Hepatic stellate cell (primary cell): ENCODE data around the gene TEDDM1.
A peak's percentile ranks its signal among the peaks of the same experiment; 100 is the strongest.
"Not testable (repeated sequence)": the region's sequence is repeated elsewhere in the genome, so short reads cannot be mapped to it uniquely, and the experiment has no call there.

ENCODE experiments used
- DNase-seq: peaks from one replicate; pipeline ENCODE4 v3.0.0; 2011; ENCODE audit warnings: low spot score

Gene TEDDM1, protein sequence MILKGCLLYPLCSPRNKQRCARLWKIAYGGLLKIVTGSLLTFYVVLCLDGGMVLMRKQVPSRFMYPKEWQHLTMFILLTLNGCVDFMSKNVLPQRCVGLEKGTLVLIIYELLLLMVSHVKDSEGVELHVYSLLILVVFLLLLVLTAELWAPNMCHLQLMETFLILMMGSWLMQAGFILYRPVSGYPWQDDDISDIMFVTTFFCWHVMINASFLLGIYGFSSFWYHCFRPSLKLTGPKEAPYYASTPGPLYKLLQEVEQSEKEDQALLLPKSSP

DNA sequence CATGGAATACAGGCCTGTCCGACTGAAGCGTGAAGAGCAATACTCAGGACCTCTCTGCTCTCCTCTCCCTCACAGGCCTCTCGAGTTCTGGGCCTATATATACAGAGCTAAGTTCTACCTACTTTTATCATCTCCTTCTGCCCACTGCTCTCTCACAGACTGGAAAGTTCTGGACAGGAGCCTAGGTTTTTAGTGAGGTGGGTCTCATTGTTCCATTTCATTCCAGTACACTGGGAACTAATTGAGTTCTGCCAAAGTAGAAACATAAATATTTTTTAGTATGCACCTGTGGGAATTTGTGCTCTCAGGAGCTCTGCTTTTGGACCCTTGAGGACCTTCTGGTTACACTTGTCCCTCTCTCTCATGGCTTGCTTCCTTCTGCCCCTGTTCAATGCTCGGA is at the start of gene TEDDM1:
TEDDM1 (minus strand) TSS at position 101 of the 400 bp plus-strand sequence. CDS start 182 bp downstream, outside the sequence.
- DNase-seq = no peak

DNA sequence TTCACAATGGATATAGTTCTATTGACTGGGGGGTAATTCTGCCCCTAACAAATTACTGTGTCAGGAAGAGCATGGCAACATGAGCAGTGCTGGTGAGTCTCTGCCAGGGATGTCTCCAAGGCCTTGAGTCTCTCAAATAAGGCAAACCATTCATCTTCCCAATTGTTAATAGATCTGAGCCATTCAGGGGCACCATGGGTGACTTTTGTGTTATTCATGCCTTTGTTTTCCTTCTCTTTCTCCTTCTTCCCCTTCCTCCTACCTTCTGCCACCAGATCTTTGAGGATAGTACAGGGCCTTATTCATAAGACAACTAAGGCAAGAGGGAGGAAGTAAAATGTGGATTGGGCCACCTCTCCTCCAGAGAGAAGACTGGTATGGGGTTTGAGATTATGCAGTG is 49.6 kb upstream of the TEDDM1 start, which contains the start of gene RGSL1:
RGSL1 (plus strand) TSS at position 60 of the 400 bp plus-strand sequence; CDS start at position 80, 20 bp downstream.
- DNase-seq = no peak

DNA sequence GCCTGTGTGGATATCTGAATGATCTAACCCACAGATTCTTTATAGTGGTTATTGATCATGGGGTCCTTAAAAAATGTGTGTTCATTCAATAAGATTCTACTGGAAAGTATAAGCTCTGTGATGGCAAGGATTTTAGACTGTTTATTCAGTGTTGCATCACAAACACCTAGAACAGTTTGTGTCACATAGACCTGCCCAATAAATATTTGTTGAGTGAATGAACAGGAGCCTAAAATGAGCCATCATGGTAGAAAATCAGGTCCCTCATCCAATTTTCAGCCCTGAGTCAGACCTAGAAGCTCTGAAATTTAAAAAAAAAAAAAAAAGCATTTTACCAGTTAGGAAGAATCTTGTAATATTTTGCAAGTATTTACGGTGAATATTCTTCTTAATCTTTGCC is 47.2 kb upstream of the TEDDM1 start:
- DNase-seq = no peak

DNA sequence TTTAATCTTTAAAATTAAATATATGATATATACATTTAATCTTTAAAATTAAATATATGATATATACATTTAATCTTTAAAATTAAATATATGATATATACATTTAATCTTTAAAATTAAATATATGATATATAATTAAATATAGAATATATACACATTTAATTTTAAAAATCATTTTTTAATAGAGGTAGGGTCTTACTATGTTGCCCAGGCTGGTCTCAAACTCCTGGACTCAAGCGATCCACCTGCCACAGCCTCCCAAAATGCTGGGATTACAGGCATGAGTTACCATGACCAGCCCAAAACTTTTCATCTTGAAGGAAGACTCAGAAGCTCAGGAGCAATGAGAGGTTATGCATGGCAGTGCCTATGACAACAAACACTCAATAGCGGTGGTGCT is 46.7 kb upstream of the TEDDM1 start:
- DNase-seq = not testable (repeated sequence)

DNA sequence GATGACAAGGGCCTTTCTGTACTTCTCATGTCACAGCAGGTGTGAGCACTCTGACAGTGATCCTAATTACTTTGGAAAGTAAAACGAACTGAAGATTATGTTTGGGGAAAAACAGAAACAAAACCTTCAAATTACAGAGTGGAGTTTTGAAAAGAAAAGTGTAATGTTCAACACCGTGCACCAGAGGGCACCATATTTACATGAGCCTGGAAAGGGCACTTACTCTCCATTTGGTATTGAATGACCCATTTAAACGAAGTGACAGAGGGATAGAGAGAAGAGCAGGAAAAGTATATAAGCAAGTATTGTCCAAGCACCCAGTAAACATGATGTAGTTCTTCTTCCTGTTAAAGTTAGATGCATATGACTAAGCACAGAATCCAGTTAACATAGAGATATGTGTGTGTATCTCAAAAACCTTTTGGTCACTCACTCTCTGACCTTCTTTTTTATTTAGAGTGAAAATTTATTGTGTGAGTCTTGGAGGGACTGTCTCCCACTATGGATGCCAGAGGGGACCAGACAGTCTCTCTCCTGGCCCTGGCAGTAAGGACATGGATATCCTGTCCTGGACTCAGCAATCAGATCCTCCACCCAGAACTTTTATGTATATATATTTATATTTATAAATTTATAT is 45.7 kb upstream of the TEDDM1 start:
- peak; percentile 54 for DNase-seq

DNA sequence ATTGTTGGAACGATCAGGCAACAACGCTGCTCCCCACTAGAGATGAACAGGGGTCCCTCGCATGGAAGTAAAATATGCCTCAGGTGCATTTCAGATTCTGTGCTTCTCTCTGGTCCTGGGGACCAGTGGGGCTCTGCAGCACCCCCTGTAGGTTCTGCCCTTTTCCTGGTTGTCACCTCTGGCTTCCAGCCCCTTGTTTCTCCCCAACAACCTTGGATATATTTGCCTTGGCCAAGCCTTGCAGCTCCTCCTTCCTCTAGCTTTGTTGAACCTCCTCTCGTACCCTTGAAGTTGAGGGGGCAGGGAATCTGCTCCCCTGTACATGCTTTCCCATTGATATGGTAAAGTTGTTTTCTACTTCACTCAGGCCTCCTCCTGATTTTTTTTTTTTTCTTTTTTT is 44.0 kb upstream of the TEDDM1 start:
- no peak for DNase-seq

- no peak for DNase-seq
These were observed 41.9 kb upstream of the TEDDM1 start for GRCh38 chr1:182442333-182442732.

- no peak for DNase-seq
These were observed 41.3 kb upstream of the TEDDM1 start for GRCh38 chr1:182441719-182442118.

DNA sequence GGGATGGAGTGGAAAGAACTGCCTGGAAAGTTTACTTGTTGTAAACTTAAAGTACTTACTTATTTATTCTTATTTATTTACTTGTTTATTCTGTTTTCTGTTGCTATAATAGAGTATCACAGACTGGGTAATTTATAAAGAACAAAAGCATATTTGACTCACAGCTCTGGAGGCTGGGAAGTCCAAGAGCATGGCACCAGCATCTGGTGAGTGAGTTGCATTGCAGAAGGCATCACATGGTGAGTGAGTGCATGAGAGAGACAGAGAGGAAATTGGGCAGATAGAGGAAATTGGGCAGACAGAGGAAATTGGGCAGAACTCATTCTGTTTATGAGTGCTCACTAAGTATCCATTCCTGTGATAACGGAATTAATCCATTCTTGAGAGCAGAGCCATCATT is 37.9 kb upstream of the TEDDM1 start:
- DNase-seq = no peak

- DNase-seq = no peak
These were observed 33.1 kb upstream of the TEDDM1 start for GRCh38 chr1:182433580-182433979.

DNA sequence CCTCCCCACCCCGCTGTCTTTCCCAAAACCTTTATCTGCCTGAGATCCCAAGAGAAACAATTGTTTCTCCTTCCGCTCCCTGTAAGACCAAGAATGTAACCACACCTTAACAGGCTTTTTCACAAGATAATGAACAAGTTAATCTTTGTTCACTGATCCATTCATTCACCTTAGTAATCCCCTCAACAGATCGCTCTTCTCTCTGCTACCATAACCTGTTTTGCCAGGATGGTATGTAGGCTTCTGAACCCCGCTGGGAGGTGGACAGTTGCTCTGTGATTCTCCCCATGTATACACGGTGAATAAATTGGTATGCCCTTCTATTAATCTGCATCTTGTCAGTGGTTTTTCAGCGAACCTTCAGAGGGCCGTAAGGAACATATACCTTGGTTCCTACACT is 30.8 kb upstream of the TEDDM1 start:
- no peak for DNase-seq

- no peak for DNase-seq
These were observed 30.0 kb upstream of the TEDDM1 start for GRCh38 chr1:182430263-182431068.

- DNase-seq = no peak
These were observed 27.6 kb upstream of the TEDDM1 start for GRCh38 chr1:182428043-182428442.

DNA sequence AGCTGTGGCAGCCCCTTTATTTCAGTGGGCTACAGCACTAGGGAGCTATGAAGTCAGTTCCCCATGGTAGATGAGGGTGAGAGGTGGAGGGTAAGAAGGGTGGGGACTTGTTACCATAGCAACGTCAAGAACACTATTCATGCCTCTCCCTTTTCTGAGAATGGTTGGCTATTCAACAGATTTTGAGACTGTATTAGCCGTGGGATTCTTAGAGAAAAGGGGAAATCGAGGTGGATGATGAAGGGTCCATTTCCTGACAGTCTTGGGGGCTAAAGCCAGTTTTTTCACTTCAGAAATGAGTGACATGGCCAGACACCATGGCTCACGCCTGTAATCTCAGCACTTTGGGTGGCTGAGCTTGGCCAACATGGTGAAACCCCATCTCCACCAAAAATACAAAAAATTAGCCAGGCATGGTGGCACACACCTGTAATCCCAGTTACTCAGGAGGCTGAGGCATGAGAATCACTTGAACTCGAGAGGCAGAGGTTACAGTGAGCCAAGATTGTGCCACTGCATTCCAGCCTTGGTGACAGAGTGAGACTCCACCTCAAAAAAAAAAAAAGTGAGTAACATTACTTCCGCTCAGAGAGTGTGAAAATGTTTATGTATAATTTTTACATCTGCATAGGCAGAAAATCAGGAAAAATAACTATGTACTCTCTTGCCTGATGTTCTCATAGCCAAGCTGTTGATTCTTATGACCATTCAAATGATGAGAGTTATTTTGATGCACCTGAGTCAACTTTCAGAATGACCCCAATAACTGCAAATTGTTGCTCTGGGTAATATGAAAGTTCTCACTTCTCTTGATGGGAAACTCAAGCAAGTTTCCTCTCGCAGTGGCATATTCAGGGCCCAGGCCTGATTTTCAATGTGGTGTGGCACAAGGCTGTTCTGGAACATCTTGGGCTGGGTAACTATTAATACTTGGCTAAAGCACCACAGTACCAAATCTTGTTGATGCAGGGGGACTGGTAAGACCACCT is 26.3 kb upstream of the TEDDM1 start:
- no peak for DNase-seq

DNA sequence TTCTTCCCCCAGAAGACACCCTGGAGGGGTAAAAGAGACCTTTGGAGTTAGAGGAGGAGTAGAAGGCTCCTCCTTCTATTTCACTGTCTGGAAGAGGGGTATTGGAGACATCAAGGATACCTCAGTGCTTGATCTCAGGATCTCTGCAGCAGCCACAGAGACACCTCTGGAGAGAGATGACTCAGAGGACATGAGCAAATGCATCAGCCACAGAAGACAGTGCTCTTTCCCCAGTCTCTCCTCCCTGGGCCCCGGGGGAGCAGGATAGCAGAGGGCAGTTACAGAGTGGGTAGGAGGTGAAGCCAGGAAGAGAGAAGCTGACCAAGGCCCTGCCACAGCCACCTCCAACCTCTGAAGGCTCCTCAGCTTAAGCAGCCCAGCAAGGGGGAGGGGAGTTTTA is 15.3 kb upstream of the TEDDM1 start:
- no peak for DNase-seq

- DNase-seq = no peak
These were observed 13.5 kb upstream of the TEDDM1 start for GRCh38 chr1:182413969-182414368.

DNA sequence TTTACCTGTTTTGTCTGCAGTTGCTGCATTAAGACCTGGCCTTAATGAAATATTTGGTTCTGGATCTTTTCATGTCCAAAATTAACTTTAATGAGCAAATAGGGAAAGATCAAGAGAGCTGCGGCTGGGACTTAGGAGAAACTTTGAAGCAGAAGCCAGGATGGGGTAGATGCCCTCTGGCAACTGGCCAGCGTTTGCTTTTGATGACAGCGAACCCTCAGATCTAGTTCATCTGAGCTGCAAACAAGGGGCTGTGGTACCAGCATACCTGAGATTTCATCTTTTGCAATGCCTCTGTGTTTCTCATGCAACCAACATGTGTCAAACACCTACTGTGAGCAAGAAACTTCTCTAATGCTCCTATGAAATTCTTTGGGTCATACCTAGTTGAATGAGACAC is 13.0 kb upstream of the TEDDM1 start:
- DNase-seq = no peak

- DNase-seq = no peak
These were observed 10.3 kb upstream of the TEDDM1 start for GRCh38 chr1:182410620-182411273.

DNA sequence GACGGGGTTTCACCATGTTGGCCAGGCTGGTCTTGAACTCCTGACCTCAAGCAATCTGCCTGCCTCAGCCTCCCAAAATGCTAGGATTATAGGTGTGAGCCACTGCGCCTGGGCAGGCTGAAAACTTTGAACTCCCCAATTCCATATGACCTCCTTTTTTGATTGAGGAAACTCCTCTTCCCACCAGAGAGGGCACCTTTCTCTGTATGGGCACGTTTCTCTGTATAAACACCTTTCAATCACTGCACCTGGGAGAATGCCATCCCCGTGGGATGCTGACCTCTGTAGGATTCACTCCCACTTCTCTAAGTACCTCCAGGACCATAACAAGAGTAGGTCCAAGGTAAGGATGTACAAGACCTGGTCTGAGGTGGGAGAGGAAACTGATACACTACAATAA is 9.7 kb upstream of the TEDDM1 start:
- no peak for DNase-seq

GRCh38 chr1:182408435-182409075 is 8.1 kb upstream of the TEDDM1 start:
- DNase-seq = no peak

DNA sequence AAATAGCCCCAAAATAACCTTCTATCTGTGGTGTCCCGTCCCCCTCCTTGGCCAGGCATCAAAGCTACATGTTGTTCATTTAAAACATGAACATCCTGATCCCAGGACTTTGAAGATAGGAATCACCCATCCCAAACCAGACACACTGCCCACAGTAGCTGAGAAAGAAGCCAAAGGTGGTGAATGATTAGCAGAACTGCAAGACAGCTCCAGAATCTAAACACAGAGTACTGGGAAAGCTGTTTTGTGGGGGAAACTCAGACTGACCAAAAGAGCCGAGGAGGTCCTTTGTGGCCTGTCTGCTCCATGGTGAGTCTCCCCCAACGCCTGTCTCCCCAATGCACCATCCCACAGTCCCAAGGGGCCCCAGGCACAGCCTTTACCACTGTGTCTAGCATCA is 7.3 kb upstream of the TEDDM1 start:
- DNase-seq = no peak
